ENCODE data around the gene C1orf232. TPM values are rescaled to one million over a fixed set of nuclear protein-coding genes. Genes with fewer than 3 reads are reported as not detected.

Gene C1orf232
- polyA plus RNA-seq, 1 experiment = not detected

- TF ChIP-seq, protein P1, sequence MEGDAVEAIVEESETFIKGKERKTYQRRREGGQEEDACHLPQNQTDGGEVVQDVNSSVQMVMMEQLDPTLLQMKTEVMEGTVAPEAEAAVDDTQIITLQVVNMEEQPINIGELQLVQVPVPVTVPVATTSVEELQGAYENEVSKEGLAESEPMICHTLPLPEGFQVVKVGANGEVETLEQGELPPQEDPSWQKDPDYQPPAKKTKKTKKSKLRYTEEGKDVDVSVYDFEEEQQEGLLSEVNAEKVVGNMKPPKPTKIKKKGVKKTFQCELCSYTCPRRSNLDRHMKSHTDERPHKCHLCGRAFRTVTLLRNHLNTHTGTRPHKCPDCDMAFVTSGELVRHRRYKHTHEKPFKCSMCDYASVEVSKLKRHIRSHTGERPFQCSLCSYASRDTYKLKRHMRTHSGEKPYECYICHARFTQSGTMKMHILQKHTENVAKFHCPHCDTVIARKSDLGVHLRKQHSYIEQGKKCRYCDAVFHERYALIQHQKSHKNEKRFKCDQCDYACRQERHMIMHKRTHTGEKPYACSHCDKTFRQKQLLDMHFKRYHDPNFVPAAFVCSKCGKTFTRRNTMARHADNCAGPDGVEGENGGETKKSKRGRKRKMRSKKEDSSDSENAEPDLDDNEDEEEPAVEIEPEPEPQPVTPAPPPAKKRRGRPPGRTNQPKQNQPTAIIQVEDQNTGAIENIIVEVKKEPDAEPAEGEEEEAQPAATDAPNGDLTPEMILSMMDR (IDR thresholded peaks at IDR 0.05; ENCODE audit: low read depth, low read length) = no peak
- DNase-seq (ENCODE audit: low read depth, low spot score) = no peak
- Histone ChIP-seq H3K4me3 (ENCODE audit: low read depth, low read length) (no peak overlapping the region), H3K9me3 (ENCODE audit: control insufficient read depth, insufficient read depth, low read length) (no peaks in the 10 kb centered on the region), H3K27ac (ENCODE audit: low read depth, low read length) (no peak overlapping the region), H3K27me3 (ENCODE audit: control insufficient read depth, insufficient read depth, low read length) (peaks cover 3% of the 10 kb centered on the region)
- ChIA-PET POLR2A (no interaction called here), CTCF (interaction anchor here (1.2 to 4.5 kb wide), 3 partner anchors 20 to 240 kb away, joined by 4 to 41 read pairs (median 6); no protein-coding TSS in a partner anchor)
Observed at GRCh38 chr1:26124418-26125331, 44.1 kb downstream of the C1orf232 start.

GRCh38 chr1:26122988-26123973 is 45.5 kb downstream of the C1orf232 start:
- Histone ChIP-seq H3K27me3 (ENCODE audit: control insufficient read depth, insufficient read depth, low read length) (no peaks in the 10 kb centered on the region), H3K27ac (ENCODE audit: low read depth, low read length) (no peak overlapping the region), H3K9me3 (ENCODE audit: control insufficient read depth, insufficient read depth, low read length) (no peaks in the 10 kb centered on the region), H3K4me3 (ENCODE audit: low read depth, low read length) (no peak overlapping the region)
- DNase-seq (ENCODE audit: low read depth, low spot score) = no peak
- ChIA-PET CTCF (interaction anchor here (0.7 to 4.5 kb wide), 9 partner anchors 21 to 294 kb away, joined by 3 to 41 read pairs (median 4); partner anchors contain the start of genes CEP85 and PAFAH2), POLR2A (interaction anchor here (0.5 kb wide), 1 partner anchor 354 kb away, joined by 4 read pairs; no protein-coding TSS in a partner anchor)
- TF ChIP-seq, protein P1 (IDR thresholded peaks at IDR 0.05; ENCODE audit: low read depth, low read length) = no peak

- TF ChIP-seq, protein P1 (IDR thresholded peaks at IDR 0.05; ENCODE audit: low read depth, low read length) = no peak
- H3K9me3 ChIP-seq (ENCODE audit: control insufficient read depth, insufficient read depth, low read length) = no peaks in the 10 kb centered on the region
- POLR2A ChIA-PET = no interaction called here
- DNase-seq (ENCODE audit: low read depth, low spot score) = no peak
- no peaks in the 10 kb centered on the region for H3K27me3 ChIP-seq (ENCODE audit: control insufficient read depth, insufficient read depth, low read length)
- CTCF ChIA-PET = interaction anchor here (0.7 to 4.5 kb wide), 6 partner anchors 22 to 295 kb away, joined by 3 to 41 read pairs (median 4); partner anchors contain the start of gene CEP85
- H3K4me3 ChIP-seq (ENCODE audit: low read depth, low read length) = no peak overlapping the region
- no peak overlapping the region for H3K27ac ChIP-seq (ENCODE audit: low read depth, low read length)
Observed at GRCh38 chr1:26121854-26122773, 46.6 kb downstream of the C1orf232 start.

DNA sequence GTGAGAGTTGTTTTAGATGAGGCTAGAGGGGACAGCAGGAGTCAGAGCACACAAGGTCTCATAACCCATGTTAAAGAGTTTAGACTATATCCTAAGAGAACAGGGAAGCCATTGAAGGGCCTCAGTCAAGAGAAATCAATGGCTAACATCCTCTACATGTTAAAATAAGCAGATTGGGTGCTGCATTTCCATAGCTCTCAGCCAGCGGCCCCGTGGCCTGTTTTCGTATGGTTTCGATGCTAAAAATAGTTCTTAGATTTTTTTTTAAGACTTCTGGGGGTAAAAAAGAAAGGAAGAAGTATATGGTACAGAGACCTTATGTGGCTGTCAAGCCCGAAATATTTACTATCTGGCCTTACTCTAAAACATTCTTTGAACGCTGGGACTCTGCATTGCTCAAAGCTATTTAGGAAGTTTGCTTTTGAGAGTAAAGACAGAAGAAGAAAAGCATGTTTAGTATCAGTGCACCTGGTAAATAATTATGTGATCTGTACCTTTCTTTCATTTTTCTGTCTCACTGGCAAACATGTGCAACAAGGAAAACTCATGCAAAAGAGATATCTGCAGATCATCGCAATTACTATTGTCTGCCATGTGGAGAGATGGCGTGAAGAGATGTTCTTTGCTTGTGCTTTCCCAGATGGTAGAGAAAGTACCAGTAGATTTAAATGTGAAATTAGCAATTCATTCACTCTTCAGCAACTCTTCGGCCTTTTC is 48.7 kb downstream of the C1orf232 start:
- no peaks in the 10 kb centered on the region for H3K27me3 ChIP-seq (ENCODE audit: control insufficient read depth, insufficient read depth, low read length)
- H3K27ac ChIP-seq (ENCODE audit: low read depth, low read length) = no peak overlapping the region
- H3K9me3 ChIP-seq (ENCODE audit: control insufficient read depth, insufficient read depth, low read length) = no peaks in the 10 kb centered on the region
- ChIA-PET POLR2A (no interaction called here), CTCF (no interaction called here)
- no peak overlapping the region for H3K4me3 ChIP-seq (ENCODE audit: low read depth, low read length)
- DNase-seq (ENCODE audit: low read depth, low spot score) = no peak
- TF ChIP-seq, protein P1 (IDR thresholded peaks at IDR 0.05; ENCODE audit: low read depth, low read length) = no peak

Data from AG04450 (cell line).